K562 (cell line): ENCODE data around the gene CCDC97. TPM values are rescaled to one million over a fixed set of nuclear protein-coding genes. Genes with fewer than 3 reads are reported as not detected.

Source experiments
- GABPB2 ChIP-seq: fragments of 250-450 bp; sonication (Bioruptor Pico); conservative IDR thresholded peaks from 2 replicates; pipeline ENCODE4 v1.5.1; 2021; ENCODE audit warnings: mild to moderate bottlenecking
- KAT8 ChIP-seq: fragments of 450-650 bp; IDR thresholded peaks from 2 replicates; pipeline ENCODE4 v1.6.1; 2016; ENCODE audit warnings: low read depth, mild to moderate bottlenecking
- NFRKB ChIP-seq: fragments of 450-650 bp; IDR thresholded peaks from 2 replicates; pipeline ENCODE4 v1.6.1; 2016; ENCODE audit warnings: low read depth
- ZNF408 ChIP-seq: fragments of 250-450 bp; sonication (Bioruptor Pico); IDR thresholded peaks from 2 replicates; pipeline ENCODE4 v1.4.0; 2020; ENCODE audit warnings: low read depth, mild to moderate bottlenecking, moderate library complexity
- polyA plus RNA-seq, 8 experiments: library from polyadenylated mRNA; depleted of rRNA in 4 of 8; stranded (reverse) in 5 of 8; unstranded in 3 of 8; fragments of >200 nt; fragmentation: Nextera tagmentation in 2 of 8; fragmentation: Illumina TruSeq in 1 of 8; extraction: Ambion mirVana in 2 of 8; extraction: Trizol in 1 of 8; gene quantifications; 2 replicates each; pipeline versions ENCODE4 v1.2.1 to v1.2.3, GENCODE V29; 2011 to 2014; ENCODE audit warnings: inconsistent platforms in 1 of 8, missing spikeins in 1 of 8
- total RNA-seq, 7 experiments: library from RNA; depleted of rRNA in 6 of 7; stranded (reverse); fragments of >200 nt in 6 of 7; fragmentation: Illumina TruSeq in 2 of 7; extraction: Trizol in 2 of 7; gene quantifications; 2 replicates each; pipeline versions ENCODE4 v1.2.1 to v1.2.3, GENCODE V29; 2011 to 2021; ENCODE audit warnings: low replicate concordance in 1 of 7
- TF ChIP-seq, protein P1 (sequence below), 2 experiments: IDR thresholded peaks; 2 replicates each; pipeline ENCODE4 v1.6.1; 2011; ENCODE audit warnings: borderline replicate concordance in 1 of 2, control low read depth in 1 of 2, low read depth in 1 of 2, low read length in 1 of 2, mild to moderate bottlenecking in 1 of 2, mixed read lengths in 1 of 2, moderate library complexity in 1 of 2; ENCODE audit not compliant: insufficient read depth in 1 of 2, insufficient read length in 1 of 2, poor library complexity in 1 of 2, severe bottlenecking in 1 of 2; ENCODE audit errors: extremely low read depth in 1 of 2
- TF ChIP-seq, protein P2 (sequence below): fragments of 250-450 bp; sonication (Bioruptor Pico); IDR thresholded peaks from 2 replicates; pipeline ENCODE4 v1.5.0; 2020; ENCODE audit warnings: mild to moderate bottlenecking
- TF ChIP-seq, protein P3 (sequence below): sonication (generic); formaldehyde crosslinking; IDR thresholded peaks from 2 replicates; pipeline ENCODE4 v1.8.1; 2023; ENCODE audit warnings: mild to moderate bottlenecking, missing genetic modification reagents

The CCDC97 gene
- total and polyA plus RNA-seq, 9 of the 15 experiments (the other 6 are each of a cell fraction or from before 2014, with no cell fraction given), result 0.60 to 16.5 (median 7.0) TPM

DNA sequence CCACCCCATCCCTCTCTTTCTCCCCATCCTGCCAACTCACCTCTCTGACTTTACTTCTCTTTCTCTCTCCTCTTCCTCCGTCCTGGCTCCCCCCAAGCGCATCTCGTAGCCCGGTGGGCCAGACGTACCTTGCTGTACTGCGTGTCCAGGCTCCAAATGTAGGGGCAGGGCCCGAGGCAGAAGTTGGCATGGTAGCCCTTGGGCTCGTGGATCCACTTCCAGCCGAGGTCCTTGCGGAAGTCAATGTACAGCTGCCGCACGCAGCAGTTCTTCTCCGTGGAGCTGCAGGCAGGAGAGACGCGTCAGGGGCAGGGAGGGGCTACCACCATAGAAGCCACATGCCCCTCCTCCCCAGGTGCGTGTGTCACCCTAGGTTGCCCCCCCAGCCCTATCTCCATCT, 22.0 kb downstream of the CCDC97 start (continued):
- TF ChIP-seq, protein P1, sequence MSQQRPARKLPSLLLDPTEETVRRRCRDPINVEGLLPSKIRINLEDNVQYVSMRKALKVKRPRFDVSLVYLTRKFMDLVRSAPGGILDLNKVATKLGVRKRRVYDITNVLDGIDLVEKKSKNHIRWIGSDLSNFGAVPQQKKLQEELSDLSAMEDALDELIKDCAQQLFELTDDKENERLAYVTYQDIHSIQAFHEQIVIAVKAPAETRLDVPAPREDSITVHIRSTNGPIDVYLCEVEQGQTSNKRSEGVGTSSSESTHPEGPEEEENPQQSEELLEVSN (IDR thresholded peaks at IDR 0.05; ENCODE audit: borderline replicate concordance in 1 of 2, extremely low read depth in 1 of 2, insufficient read depth in 1 of 2, insufficient read length in 1 of 2, low read depth in 1 of 2, low read length in 1 of 2, poor library complexity in 1 of 2, severe bottlenecking in 1 of 2), result no peak
- TF ChIP-seq, protein P2, sequence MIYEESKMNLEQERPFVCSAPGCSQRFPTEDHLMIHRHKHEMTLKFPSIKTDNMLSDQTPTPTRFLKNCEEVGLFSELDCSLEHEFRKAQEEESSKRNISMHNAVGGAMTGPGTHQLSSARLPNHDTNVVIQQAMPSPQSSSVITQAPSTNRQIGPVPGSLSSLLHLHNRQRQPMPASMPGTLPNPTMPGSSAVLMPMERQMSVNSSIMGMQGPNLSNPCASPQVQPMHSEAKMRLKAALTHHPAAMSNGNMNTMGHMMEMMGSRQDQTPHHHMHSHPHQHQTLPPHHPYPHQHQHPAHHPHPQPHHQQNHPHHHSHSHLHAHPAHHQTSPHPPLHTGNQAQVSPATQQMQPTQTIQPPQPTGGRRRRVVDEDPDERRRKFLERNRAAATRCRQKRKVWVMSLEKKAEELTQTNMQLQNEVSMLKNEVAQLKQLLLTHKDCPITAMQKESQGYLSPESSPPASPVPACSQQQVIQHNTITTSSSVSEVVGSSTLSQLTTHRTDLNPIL (CRISPR knock-in tag), result no peak
- TF ChIP-seq NFRKB (no peak), GABPB2 (no peak), KAT8 (no peak), ZNF408 (no peak)
- TF ChIP-seq, protein P3, sequence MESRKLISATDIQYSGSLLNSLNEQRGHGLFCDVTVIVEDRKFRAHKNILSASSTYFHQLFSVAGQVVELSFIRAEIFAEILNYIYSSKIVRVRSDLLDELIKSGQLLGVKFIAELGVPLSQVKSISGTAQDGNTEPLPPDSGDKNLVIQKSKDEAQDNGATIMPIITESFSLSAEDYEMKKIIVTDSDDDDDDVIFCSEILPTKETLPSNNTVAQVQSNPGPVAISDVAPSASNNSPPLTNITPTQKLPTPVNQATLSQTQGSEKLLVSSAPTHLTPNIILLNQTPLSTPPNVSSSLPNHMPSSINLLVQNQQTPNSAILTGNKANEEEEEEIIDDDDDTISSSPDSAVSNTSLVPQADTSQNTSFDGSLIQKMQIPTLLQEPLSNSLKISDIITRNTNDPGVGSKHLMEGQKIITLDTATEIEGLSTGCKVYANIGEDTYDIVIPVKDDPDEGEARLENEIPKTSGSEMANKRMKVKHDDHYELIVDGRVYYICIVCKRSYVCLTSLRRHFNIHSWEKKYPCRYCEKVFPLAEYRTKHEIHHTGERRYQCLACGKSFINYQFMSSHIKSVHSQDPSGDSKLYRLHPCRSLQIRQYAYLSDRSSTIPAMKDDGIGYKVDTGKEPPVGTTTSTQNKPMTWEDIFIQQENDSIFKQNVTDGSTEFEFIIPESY (CRISPR knock-in tag), result no peak
